Right cardiac atrium (tissue), 5 donors: ENCODE data around the gene IGSF9. TPM values are rescaled to one million over a fixed set of nuclear protein-coding genes. Genes with fewer than 3 reads are reported as not detected.

Experiments used
- ATAC-seq, 2 donors: fragments of 200-7000 bp; cut with Tn5 transposase; one replicate each; pipeline versions ENCODE4 v1.8.0 to v1.9.1; 2020; ENCODE audit warnings: moderate library complexity in 2 of 2, mild to moderate bottlenecking in 1 of 2
- DNase-seq, 3 donors: peaks; one replicate each; pipeline ENCODE4 v3.0.0-alpha.2; 2020
- H3K27ac ChIP-seq: one replicate; pipeline ENCODE4 v1.5.1; 2013; ENCODE audit warnings: mild to moderate bottlenecking, low read length, control low read depth, moderate library complexity
- H3K27me3 ChIP-seq: one replicate; pipeline ENCODE4 v1.6.1; 2013; ENCODE audit not compliant: control insufficient read depth, insufficient read depth
- H3K4me1 ChIP-seq: one replicate; pipeline ENCODE4 v1.6.1; 2013; ENCODE audit warnings: low read length; ENCODE audit not compliant: control insufficient read depth, insufficient read depth
- H3K4me3 ChIP-seq: one replicate; pipeline ENCODE4 v1.5.1; 2013; ENCODE audit warnings: low read length, control low read depth
- H3K9me3 ChIP-seq: one replicate; pipeline ENCODE4 v1.6.1; 2013; ENCODE audit warnings: low read length; ENCODE audit not compliant: control insufficient read depth
- WGBS: extraction: QIAGEN DNeasy Blood & Tissue Kit; methylation state at CpG from one replicate; pipeline ENCODE4 v1.1.7; 2013; 5-methylcytosine and 5-hydroxymethylcytosine counted together
- intact Hi-C, 4 donors: fragments of 100-400 bp; cut with DNase I; formaldehyde crosslinking; loops; one replicate each; pipeline versions ENCODE4 v1.11.0 to v1.14.0; 2022 to 2023
- polyA plus RNA-seq: library from polyadenylated mRNA; stranded (reverse); fragments of 200-250 nt; gene quantifications from one replicate; pipeline ENCODE4 v1.2.3, GENCODE V29; 2013
- total RNA-seq, 4 donors: library from RNA; stranded (reverse); fragmentation: NEBNext Ultra II Directional; extraction: Animal tissue kit (Norgen Biotek cat#: 25700); gene quantifications; one replicate each; pipeline ENCODE4 v1.2.1, GENCODE V29; 2021
- donor health status: healthy with polysubstance abuse.
- donor health status: DM: no; HTN: yes; CAD: no.
- donor health status: DM: no; HTN: no; CAD: no.
- donor health status: DM: no; HTN: yes; CAD: no; lungs with severe emphysema.
- donor health status: DM: yes; HTN: yes; CAD: no.

The IGSF9 gene
- total and polyA plus RNA-seq, 5 donors: 0.17 to 2.7 (median 2.2) TPM

DNA sequence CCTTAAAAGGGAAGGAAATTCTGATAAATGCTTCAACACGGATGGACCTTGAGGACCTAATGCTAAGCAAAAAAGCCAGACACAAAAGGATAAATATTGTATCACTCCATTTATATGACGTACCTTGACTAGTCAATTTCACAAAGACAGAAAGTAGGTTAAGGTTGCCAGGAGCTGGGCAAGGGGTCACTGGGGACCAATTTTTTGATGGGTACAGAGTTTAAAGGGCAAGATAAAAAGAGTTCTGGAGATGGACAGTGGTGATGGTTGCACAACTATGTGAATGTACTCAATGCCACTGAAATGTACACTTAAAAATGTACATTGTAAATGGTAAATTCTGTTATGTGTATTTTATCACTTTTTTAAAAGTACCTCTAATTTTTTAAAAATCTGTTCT is 40.7 kb upstream of the IGSF9 start:
- 75% methylated on average over 2 of the region's 2 CpGs for WGBS

DNA sequence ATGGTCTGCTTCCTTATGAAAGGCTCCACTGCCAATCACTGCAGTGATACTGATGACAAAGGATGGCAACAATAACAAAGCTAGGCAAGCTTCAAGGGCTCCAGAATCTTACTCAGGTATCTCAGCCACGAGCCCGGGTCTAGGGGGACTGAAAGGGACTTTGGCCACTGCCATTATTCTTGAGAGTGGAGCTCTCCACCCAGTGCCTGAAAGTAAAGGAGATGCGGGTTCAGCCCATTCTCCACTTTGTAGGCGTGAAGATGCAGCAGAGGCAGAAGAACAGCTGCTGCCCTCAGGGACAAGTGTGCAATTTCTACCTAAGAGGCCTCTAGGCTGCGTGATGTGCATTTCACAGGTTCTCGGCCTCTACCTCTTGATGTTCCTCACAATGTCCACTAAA is 40.1 kb upstream of the IGSF9 start:
- no peak for ATAC-seq
- intact Hi-C loops: no loop called here
- Histone ChIP-seq H3K9me3 (no peaks in the 10 kb centered on the region), H3K4me1 (no peaks in the 10 kb centered on the region), H3K4me3 (no peak overlapping the region), H3K27me3 (no peaks in the 10 kb centered on the region), H3K27ac (no peak overlapping the region)
- no peak for DNase-seq
- WGBS: 93% methylated on average over 6 of the region's 6 CpGs

More for the DNA sequence above, 40.7 kb upstream of the IGSF9 start:
- no peak for DNase-seq
- ATAC-seq: no peak
- intact Hi-C loops: no loop called here
- Histone ChIP-seq H3K27ac (no peak overlapping the region), H3K4me3 (no peak overlapping the region), H3K9me3 (no peaks in the 10 kb centered on the region), H3K27me3 (no peaks in the 10 kb centered on the region), H3K4me1 (no peaks in the 10 kb centered on the region)

DNA sequence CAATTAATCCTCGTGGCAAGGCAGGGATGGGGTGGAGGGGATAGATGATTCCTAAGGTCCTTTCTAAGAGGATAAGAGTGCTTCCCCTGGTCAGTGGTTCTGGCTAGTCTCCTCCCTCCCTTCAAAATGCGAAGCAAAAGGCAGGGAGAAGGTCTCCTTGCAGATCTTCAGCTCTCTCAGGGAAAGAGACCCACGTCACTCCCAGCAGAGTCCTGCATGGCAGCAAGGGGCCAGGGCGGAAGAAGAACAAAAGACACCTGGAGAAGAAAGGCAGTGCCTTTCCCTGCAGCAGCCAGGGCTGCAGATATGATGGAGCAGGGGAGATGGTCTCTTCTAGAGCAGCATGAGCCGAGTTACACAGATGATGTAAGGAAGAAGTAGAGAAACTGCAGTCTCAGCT is 38.3 kb upstream of the IGSF9 start:
- Histone ChIP-seq H3K27ac (no peak overlapping the region), H3K4me1 (no peaks in the 10 kb centered on the region), H3K9me3 (no peaks in the 10 kb centered on the region), H3K27me3 (no peaks in the 10 kb centered on the region), H3K4me3 (no peak overlapping the region)
- WGBS: 61% methylated on average over 5 of the region's 5 CpGs
- ATAC-seq (no peak), DNase-seq (no peak)
- intact Hi-C loops: no loop called here

DNA sequence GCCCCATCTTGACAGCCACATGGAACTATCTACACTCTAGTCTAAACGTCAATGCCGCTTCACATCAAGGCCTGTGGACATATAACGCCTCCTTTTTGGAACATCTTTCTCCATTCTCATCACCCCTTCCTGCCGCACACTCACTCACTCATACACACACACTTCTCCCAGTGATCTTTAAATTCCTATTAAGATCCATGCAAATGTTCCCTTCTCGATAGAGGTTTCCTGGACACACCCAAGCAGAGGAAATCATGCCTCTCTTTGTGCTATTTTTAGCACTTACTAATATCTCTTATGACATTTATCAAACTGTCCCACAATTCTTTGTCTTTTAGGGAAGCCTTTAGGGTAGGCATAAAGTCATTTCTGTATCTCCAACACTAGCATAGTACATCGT is 36.9 kb upstream of the IGSF9 start:
- H3K27ac ChIP-seq: no peak overlapping the region
- no peaks in the 10 kb centered on the region for H3K4me1 ChIP-seq
- WGBS: 47% methylated on average over 6 of the region's 6 CpGs
- no peak overlapping the region for H3K4me3 ChIP-seq
- ATAC-seq: no peak
- intact Hi-C loops: no loop called here
- no peaks in the 10 kb centered on the region for H3K27me3 ChIP-seq
- no peak for DNase-seq
- no peaks in the 10 kb centered on the region for H3K9me3 ChIP-seq

DNA sequence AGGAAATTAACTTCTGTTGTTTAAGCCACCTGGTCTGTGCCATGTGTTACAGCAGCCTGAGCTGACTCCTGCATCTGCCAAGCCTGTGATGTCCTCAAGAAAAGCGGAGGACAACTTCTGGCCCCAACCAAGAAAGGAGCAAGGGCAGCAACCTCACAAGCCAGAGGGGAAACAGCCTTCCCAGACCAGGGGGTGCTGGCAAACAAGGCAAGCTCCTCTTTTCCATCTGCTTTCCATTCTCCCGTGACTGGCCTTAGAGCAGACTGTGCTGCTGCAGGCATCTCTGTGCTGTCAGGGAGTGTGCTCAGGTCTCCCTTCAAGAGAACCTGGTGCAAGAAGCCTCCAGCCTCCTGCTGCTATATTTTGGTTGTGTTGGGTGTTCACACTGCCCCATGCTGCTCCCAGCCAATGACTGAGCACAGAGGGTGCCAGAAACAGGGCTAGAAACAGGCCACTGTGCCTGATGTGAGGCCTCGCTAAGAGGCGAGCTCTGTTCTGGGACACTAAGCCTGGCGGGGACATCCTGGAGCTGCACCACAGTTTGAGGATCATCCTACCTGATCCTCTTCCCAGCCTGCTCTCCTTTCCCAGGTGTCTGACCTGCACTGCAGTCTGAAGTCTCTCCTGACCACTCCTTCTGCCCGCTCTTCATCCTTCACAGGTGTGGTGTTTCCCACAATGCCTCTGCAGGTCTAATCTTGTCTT is 36.1 kb upstream of the IGSF9 start:
- ATAC-seq (no peak), DNase-seq (no peak)
- 94% methylated on average over 6 of the region's 6 CpGs for WGBS
- H3K4me3 ChIP-seq: no peak overlapping the region
- H3K27me3 ChIP-seq: no peaks in the 10 kb centered on the region
- intact Hi-C loops: no loop called here
- H3K9me3 ChIP-seq: no peaks in the 10 kb centered on the region
- no peaks in the 10 kb centered on the region for H3K4me1 ChIP-seq
- no peak overlapping the region for H3K27ac ChIP-seq

DNA sequence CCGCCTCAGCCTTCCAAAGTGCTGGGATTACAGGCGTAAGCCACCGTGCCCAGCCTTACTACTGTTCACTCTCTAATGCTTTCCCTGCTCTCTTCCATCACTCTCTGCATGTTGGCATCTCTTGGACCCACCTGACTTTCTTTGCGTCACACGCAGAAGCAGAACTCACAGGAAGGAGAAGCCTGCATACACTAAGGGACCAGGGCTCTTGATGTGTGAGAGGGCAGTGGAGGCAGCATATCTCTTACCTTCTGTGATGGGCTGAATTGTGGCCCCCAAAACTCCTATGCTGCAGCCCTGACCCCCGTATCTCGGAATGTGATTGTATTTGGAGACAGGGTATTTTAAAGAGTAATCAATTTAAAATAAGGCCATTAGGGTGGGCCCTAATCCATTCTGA is 35.4 kb upstream of the IGSF9 start:
- Histone ChIP-seq H3K4me3 (no peak overlapping the region), H3K4me1 (no peaks in the 10 kb centered on the region), H3K27me3 (no peaks in the 10 kb centered on the region), H3K27ac (no peak overlapping the region), H3K9me3 (no peaks in the 10 kb centered on the region)
- DNase-seq (no peak), ATAC-seq (no peak)
- 97% methylated on average over 7 of the region's 7 CpGs for WGBS
- intact Hi-C loops: no loop called here

DNA sequence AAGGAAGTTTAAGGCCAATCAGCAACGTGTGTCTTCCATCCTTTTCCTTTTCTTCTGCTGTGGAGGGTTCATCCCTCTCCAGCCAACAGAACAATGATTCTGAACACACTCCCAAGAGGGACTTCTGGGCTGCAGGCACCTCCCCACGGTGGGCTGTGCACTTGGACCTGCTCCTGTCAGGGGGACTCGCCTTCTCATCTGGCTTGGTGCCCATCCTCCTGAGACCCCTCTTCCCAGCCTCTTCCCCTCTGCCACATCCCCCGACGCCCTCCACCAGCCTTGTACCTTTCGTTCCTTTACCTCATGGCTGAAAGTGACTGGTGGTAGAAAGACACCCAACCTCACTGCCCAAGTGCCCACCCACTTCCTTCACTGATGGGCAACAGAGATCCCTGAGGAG is 34.7 kb upstream of the IGSF9 start:
- intact Hi-C loops: no loop called here
- Histone ChIP-seq H3K9me3 (no peaks in the 10 kb centered on the region), H3K4me3 (no peak overlapping the region), H3K27me3 (no peaks in the 10 kb centered on the region), H3K27ac (no peak overlapping the region), H3K4me1 (no peaks in the 10 kb centered on the region)
- DNase-seq (no peak), ATAC-seq (no peak)
- WGBS: 72% methylated on average over 6 of the region's 6 CpGs

DNA sequence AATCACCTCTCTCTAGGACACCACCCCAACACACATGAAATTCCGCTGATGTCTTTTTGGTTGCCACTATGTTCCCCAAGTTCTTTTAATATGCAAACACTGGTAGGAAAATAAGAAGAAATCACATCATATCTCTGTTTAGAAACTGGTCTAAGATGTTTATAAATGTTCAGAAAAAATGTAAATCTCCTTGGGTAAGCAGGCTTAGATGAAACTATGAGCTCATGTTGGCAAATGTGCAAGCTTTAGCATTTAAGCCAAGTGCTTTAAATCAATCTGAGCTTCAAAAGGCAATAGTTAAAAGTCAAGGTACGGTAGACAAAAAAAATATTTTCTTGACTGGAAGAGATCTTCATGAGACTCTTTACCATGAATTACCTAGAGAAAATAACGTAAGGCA is 33.8 kb upstream of the IGSF9 start:
- ATAC-seq (no peak), DNase-seq (no peak)
- H3K4me3 ChIP-seq: no peak overlapping the region
- H3K4me1 ChIP-seq: no peaks in the 10 kb centered on the region
- no peak overlapping the region for H3K27ac ChIP-seq
- intact Hi-C loops: no loop called here
- WGBS: 86% methylated on average over 3 of the region's 3 CpGs
- no peaks in the 10 kb centered on the region for H3K9me3 ChIP-seq
- H3K27me3 ChIP-seq: no peaks in the 10 kb centered on the region

DNA sequence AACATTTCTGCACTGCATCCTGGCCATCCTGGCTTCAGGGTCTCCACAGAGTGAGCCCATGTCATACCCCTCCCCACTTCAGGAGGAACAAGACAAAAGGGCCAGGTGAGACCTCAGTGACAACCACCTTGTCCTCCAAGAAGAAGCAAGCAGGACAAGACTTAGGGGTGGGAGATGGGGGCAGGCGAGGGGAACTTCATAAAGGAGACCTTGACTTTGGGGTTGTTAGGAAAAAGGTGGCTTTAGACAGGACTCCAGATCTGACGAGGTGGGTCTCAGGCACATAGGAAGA is 32.6 kb upstream of the IGSF9 start:
- Histone ChIP-seq H3K4me3 (no peak overlapping the region), H3K27me3 (no peaks in the 10 kb centered on the region), H3K27ac (no peak overlapping the region), H3K4me1 (no peaks in the 10 kb centered on the region), H3K9me3 (no peaks in the 10 kb centered on the region)
- no peak for DNase-seq
- no peak for ATAC-seq
- intact Hi-C loops: no loop called here
- WGBS: 88% methylated on average over 2 of the region's 2 CpGs

DNA sequence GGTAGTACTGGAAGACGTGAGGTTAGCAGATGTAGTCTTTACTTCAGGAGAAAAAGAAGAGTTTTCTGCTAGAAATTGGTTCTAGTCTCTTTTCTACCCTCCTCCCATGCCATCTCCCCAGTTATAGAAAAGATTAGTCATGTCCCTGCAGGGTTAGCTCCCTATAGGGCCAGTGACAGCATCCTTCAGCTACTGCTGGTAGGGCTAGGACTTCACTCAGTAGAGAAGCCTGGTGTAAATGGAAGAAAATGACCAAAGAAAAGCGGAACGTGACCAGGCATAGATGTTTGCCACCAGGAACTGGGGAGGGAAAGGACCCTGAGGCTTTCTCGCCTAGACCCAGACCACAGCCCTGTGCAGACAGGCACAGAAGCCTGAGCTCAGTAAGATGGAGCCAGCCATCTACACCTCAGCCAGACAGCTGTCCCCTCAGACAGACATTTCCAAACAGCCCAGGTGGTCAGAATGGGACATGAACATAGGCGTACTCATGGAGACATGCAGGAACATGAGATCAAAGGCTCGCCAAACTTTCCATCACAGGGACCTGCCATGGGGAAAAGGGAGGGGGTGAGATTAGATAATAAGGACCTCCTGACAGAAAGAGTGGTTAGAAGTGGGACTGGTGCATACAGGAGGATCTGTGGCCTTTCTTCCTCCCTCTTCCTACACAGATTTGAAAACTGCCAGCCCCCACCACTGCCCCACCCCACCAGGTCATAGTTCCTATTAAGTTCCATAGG is 32.1 kb upstream of the IGSF9 start:
- no peaks in the 10 kb centered on the region for H3K9me3 ChIP-seq
- no peak for ATAC-seq
- no peaks in the 10 kb centered on the region for H3K27me3 ChIP-seq
- WGBS: 83% methylated on average over 6 of the region's 6 CpGs
- intact Hi-C loops: no loop called here
- no peak overlapping the region for H3K27ac ChIP-seq
- no peak overlapping the region for H3K4me3 ChIP-seq
- H3K4me1 ChIP-seq: no peaks in the 10 kb centered on the region
- no peak for DNase-seq

DNA sequence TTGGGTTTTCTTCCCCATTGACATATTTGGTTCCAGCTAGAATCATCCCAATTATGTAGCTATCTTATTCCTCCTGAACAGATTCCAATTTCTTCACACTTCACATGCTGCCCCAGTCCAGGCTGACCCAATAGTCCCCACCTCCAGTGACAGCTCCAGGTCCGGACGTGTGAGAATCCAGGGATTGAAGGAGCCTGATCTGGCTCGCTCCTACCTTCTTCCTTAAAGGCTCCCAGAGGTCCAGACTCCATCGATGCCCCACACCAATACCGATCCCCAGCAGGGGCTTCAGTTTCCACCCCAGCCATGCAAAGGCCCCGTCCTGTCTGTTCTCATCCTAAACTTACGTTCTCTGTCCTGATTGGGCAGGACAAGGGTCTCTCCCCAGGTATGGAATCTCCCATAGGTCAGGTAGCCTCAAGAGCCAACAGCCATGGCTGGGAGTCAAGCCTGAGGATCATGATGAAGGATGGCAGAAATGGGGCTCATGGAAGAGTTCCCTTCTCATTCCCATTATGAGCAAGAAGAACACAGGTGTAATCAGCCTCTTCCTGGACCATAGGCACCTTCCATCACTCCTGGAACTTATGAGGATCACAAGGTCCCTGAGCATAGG is 29.0 kb upstream of the IGSF9 start:
- no peak overlapping the region for H3K27ac ChIP-seq
- H3K4me3 ChIP-seq: no peak overlapping the region
- ATAC-seq (no peak), DNase-seq (no peak)
- no peaks in the 10 kb centered on the region for H3K27me3 ChIP-seq
- H3K9me3 ChIP-seq: no peaks in the 10 kb centered on the region
- intact Hi-C loops: no loop called here
- WGBS: 89% methylated on average over 7 of the region's 7 CpGs
- H3K4me1 ChIP-seq: peaks cover 6% of the 10 kb centered on the region
